ENCODE measurements around the gene BBS9.

The BBS9 gene

DNA sequence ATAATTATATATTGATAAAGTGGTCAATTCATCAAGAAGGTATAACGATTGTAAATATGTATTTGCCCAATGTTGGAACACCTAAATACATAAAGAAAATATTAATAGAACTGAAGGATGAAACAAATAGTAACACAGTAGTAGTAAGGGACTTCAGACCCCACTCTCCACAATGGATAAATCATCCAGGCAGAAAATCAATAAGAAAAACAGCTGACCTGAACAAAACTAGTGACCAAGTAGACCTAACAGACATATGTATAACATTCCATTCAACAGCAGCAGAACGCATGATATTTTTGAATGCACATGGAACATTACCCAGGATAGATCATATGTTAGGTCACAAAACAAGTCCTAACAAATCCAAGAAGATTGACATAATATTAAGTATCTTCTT lies 489.9 kb downstream of the BBS9 start:
- TF ChIP-seq, protein P1, sequence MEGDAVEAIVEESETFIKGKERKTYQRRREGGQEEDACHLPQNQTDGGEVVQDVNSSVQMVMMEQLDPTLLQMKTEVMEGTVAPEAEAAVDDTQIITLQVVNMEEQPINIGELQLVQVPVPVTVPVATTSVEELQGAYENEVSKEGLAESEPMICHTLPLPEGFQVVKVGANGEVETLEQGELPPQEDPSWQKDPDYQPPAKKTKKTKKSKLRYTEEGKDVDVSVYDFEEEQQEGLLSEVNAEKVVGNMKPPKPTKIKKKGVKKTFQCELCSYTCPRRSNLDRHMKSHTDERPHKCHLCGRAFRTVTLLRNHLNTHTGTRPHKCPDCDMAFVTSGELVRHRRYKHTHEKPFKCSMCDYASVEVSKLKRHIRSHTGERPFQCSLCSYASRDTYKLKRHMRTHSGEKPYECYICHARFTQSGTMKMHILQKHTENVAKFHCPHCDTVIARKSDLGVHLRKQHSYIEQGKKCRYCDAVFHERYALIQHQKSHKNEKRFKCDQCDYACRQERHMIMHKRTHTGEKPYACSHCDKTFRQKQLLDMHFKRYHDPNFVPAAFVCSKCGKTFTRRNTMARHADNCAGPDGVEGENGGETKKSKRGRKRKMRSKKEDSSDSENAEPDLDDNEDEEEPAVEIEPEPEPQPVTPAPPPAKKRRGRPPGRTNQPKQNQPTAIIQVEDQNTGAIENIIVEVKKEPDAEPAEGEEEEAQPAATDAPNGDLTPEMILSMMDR (conservative IDR thresholded peaks at IDR 0.05; ENCODE audit: control insufficient read depth, insufficient read depth, low read depth, low read length): no peak
- no peak for DNase-seq (ENCODE audit: low read depth)
- H3K4me3 ChIP-seq (ENCODE audit: control insufficient read depth, low read depth, low read length): no peak overlapping the region

DNA sequence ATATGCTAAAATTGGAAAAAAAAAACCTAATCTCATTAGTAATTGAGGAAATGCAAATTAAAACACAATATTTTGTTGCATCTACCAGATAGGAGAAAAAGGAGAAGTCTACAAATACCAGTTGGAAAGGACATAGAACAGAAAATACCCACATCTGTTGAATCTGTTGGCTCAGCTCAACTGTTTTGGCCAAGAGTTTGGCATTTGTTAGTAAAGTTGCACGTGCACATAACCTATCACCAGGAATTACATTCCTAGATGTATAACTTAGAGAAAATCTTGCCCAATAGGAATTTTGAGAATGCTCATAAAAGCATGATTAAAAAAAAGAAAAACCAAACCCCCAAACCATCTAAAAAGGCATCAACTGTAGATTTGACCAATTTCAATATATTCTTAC lies 493.9 kb downstream of the BBS9 start:
- no peak overlapping the region for H3K4me3 ChIP-seq (ENCODE audit: control insufficient read depth, low read depth, low read length)
- TF ChIP-seq, protein P1 (conservative IDR thresholded peaks at IDR 0.05; ENCODE audit: control insufficient read depth, insufficient read depth, low read depth, low read length): no peak
- DNase-seq (ENCODE audit: low read depth): peak; percentile 6

GRCh38 chr7:33624215-33624614 lies 494.9 kb downstream of the BBS9 start:
- TF ChIP-seq, protein P1 (conservative IDR thresholded peaks at IDR 0.05; ENCODE audit: control insufficient read depth, insufficient read depth, low read depth, low read length): no peak
- no peak overlapping the region for H3K4me3 ChIP-seq (ENCODE audit: control insufficient read depth, low read depth, low read length)
- no peak for DNase-seq (ENCODE audit: low read depth)

- no peak overlapping the region for H3K4me3 ChIP-seq (ENCODE audit: control insufficient read depth, low read depth, low read length)
- DNase-seq (ENCODE audit: low read depth): no peak
- TF ChIP-seq, protein P1 (conservative IDR thresholded peaks at IDR 0.05; ENCODE audit: control insufficient read depth, insufficient read depth, low read depth, low read length): no peak
These were observed 497.5 kb downstream of the BBS9 start for GRCh38 chr7:33626869-33627268.

- no peak overlapping the region for H3K4me3 ChIP-seq (ENCODE audit: control insufficient read depth, low read depth, low read length)
- no peak for DNase-seq (ENCODE audit: low read depth)
- TF ChIP-seq, protein P1 (conservative IDR thresholded peaks at IDR 0.05; ENCODE audit: control insufficient read depth, insufficient read depth, low read depth, low read length): no peak
These were observed 498.4 kb downstream of the BBS9 start for GRCh38 chr7:33627741-33628140.

- TF ChIP-seq, protein P1 (conservative IDR thresholded peaks at IDR 0.05; ENCODE audit: control insufficient read depth, insufficient read depth, low read depth, low read length): no peak
- H3K4me3 ChIP-seq (ENCODE audit: control insufficient read depth, low read depth, low read length): no peak overlapping the region
- DNase-seq (ENCODE audit: low read depth): no peak
These were observed 499.5 kb downstream of the BBS9 start for GRCh38 chr7:33628894-33629293.

DNA sequence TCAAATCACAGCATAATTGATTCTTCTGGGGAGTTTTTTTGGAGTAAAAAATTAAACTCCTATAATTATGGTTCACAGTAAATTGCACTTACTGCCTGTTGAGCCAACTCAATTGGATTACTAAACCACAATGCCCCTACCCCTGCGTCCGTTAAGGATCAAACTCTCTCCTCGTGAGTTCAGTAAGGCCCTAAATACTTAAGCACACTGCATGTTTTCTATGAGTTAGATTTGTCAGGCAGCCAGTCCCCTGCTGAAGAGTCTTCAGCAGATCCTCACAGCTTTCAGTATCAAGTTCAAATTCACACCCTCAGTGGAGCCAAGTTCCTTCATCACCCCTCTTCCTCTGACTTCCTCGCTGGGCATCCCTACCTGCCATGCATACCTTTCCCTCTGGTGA lies 501.0 kb downstream of the BBS9 start:
- no peak overlapping the region for H3K4me3 ChIP-seq (ENCODE audit: control insufficient read depth, low read depth, low read length)
- TF ChIP-seq, protein P1 (conservative IDR thresholded peaks at IDR 0.05; ENCODE audit: control insufficient read depth, insufficient read depth, low read depth, low read length): no peak
- no peak for DNase-seq (ENCODE audit: low read depth)
